ENCODE results near the gene ENTPD3. TPM values are rescaled to one million over a fixed set of nuclear protein-coding genes. Genes with fewer than 3 reads are reported as not detected.

The ENTPD3 gene
- total and polyA plus RNA-seq, 2 of the 8 experiments (the other 6 are each of a cell fraction or from before 2014, with no cell fraction given), result 0.60 to 1.0 TPM

DNA sequence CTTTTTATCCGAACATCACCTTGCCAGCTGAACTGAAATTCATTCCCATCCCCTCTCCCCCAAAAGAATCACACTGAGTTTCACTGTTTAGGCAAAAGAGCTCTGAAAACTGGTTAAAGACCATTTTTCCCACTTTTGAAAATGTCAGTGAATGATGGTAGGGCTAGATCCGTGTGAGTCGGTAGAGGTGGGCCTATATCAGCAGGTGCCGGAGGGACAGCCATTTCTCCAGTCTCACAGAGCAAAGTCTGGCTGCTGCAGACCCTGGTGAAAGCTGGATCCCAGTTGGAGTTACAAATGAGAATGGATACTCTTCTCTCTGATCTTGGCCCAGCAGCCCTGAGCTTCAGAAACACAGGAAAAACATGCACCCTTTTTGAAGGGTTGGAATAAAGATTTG, 10.9 kb downstream of the ENTPD3 start:
- Histone ChIP-seq H2BK5ac (ENCODE audit: low read depth, low read length) (no peak overlapping the region), H3K9ac (replicated peaks in 1 of 4; ENCODE audit: extremely low read depth in 1 of 4, low read depth in 3 of 4, low read length in 3 of 4) (no peak overlapping the region), H2BK12ac (ENCODE audit: low read depth, low read length) (no peak overlapping the region), H3K36me3 (ENCODE audit: control insufficient read depth in 2 of 4, insufficient read depth in 4 of 4, low read length in 3 of 4) (no peaks in the 10 kb centered on the region), H3K23me2 (ENCODE audit: low read depth, low read length) (no peaks in the 10 kb centered on the region), H2BK15ac (ENCODE audit: low read length) (no peak overlapping the region), H4K91ac (replicated peaks; ENCODE audit: insufficient read length, low read length) (no peak overlapping the region), H2BK120ac (replicated peaks; ENCODE audit: low read depth, low read length) (no peak overlapping the region), H2AFZ (ENCODE audit: low read length) (no peak overlapping the region), H3K4me3 (ENCODE audit: extremely low read depth in 1 of 4, insufficient read depth in 2 of 4, low read depth in 3 of 4, low read length in 4 of 4) (no peak overlapping the region), H3K14ac (ENCODE audit: insufficient read length) (no peak overlapping the region), H3K23ac (ENCODE audit: insufficient read length) (no peak overlapping the region), H3K18ac (ENCODE audit: extremely low read depth, low read length) (no peak overlapping the region), H3K9me3 (ENCODE audit: insufficient read depth in 2 of 2, low read depth in 1 of 2, low read length in 1 of 2) (no peaks in the 10 kb centered on the region), H3K27me3 (replicated peaks in 1 of 4; ENCODE audit: control insufficient read depth in 3 of 4, extremely low read depth in 1 of 4, insufficient read depth in 3 of 4, low read length in 3 of 4) (no peaks in the 10 kb centered on the region), H2AK5ac (ENCODE audit: low read depth, low read length) (no peak overlapping the region), H3K79me2 (ENCODE audit: control insufficient read depth in 1 of 2, insufficient read depth in 2 of 2, low read length in 2 of 2) (no peaks in the 10 kb centered on the region), H3K27ac (ENCODE audit: low read depth, low read length) (no peak overlapping the region), H3K4me2 (ENCODE audit: insufficient read depth in 1 of 2, low read depth in 2 of 2, low read length in 2 of 2) (no peak overlapping the region), H3K4ac (replicated peaks; ENCODE audit: insufficient read length, low read depth, low read length) (no peak overlapping the region), H4K8ac (ENCODE audit: extremely low read depth, insufficient read depth, low read length) (no peak overlapping the region), H3K79me1 (ENCODE audit: low read depth, low read length) (no peaks in the 10 kb centered on the region), H3K4me1 (replicated peaks in 1 of 4; ENCODE audit: control insufficient read depth in 3 of 4, insufficient read depth in 4 of 4, low read length in 3 of 4) (no peaks in the 10 kb centered on the region), H2BK20ac (ENCODE audit: low read length) (no peak overlapping the region), H4K5ac (ENCODE audit: insufficient read length, low read depth, low read length) (no peak overlapping the region), H3K56ac (replicated peaks; ENCODE audit: insufficient read length, low read depth, low read length) (no peak overlapping the region), H4K20me1 (replicated peaks in 1 of 2; ENCODE audit: control insufficient read depth in 1 of 2, insufficient read depth in 2 of 2, low read length in 2 of 2) (no peaks in the 10 kb centered on the region)
- ChIA-PET POLR2A (ENCODE audit: partially characterized antibody) (no interaction called here), CTCF (ENCODE audit: partially characterized antibody) (interaction anchor here (1.1 to 1.8 kb wide), 3 partner anchors 9 to 71 kb away, joined by 3 to 6 read pairs (median 4); no protein-coding TSS in a partner anchor)
- no peak for TF ChIP-seq SRF (IDR thresholded peaks at IDR 0.05; ENCODE audit: low read depth, low read length)
- no peak for TF ChIP-seq SIRT6 (IDR thresholded peaks at IDR 0.05; ENCODE audit: low read length)
- TF ChIP-seq, protein P1, sequence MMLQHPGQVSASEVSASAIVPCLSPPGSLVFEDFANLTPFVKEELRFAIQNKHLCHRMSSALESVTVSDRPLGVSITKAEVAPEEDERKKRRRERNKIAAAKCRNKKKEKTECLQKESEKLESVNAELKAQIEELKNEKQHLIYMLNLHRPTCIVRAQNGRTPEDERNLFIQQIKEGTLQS (IDR thresholded peaks at IDR 0.05; ENCODE audit: insufficient read depth, low read depth, low read length), result no peak
- TF ChIP-seq SUZ12 (IDR thresholded peaks at IDR 0.05; ENCODE audit: low read length), result no peak
- no peak for TF ChIP-seq TBP (IDR thresholded peaks at IDR 0.05; ENCODE audit: low read depth, low read length)
- TF ChIP-seq EP300 (IDR thresholded peaks at IDR 0.05; ENCODE audit: borderline replicate concordance in 1 of 2, low read depth in 2 of 2, low read length in 2 of 2), result no peak
- no peak for TF ChIP-seq NANOG (IDR thresholded peaks at IDR 0.05; ENCODE audit: insufficient read depth, low read depth, low read length, poor library complexity, severe bottlenecking)
- no peak for TF ChIP-seq RNF2 (IDR thresholded peaks at IDR 0.05; ENCODE audit: borderline replicate concordance, low read depth, low read length, missing control alignments, poor library complexity, severe bottlenecking)
- no peak for TF ChIP-seq POLR2AphosphoS5 (IDR thresholded peaks at IDR 0.05; ENCODE audit: low read depth, low read length)
- no peak for TF ChIP-seq CTBP2 (IDR thresholded peaks at IDR 0.05; ENCODE audit: borderline replicate concordance, insufficient read depth, insufficient read length, low read length)
- TF ChIP-seq SP1 (IDR thresholded peaks at IDR 0.05; ENCODE audit: low read depth, low read length), result no peak
- no peak for TF ChIP-seq KDM5A (IDR thresholded peaks at IDR 0.05; ENCODE audit: low read length)
- TF ChIP-seq, protein P2, sequence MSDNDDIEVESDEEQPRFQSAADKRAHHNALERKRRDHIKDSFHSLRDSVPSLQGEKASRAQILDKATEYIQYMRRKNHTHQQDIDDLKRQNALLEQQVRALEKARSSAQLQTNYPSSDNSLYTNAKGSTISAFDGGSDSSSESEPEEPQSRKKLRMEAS (IDR thresholded peaks at IDR 0.05), result no peak
- WGBS, 2 experiments (ENCODE audit: extremely low coverage in 1 of 2, insufficient coverage in 1 of 2, insufficient read length in 1 of 2, insufficient replicate concordance in 2 of 2, low coverage in 1 of 2, low lambda C conversion rate in 2 of 2, missing lambda C conversion rate in 1 of 2), result 95% methylated on average over 4 of the region's 4 CpGs; no CpG with 5 or more reads in 1 of the 2 experiments
- DNase-seq (ENCODE audit: low read depth in 1 of 2, low spot score in 2 of 2) (no peak), FAIRE-seq (no peak)
